Pons (tissue), 1 donor: Measurements from ENCODE around the gene PSMB9.
"Not testable (repeated sequence)": the region's sequence is repeated elsewhere in the genome, so short reads cannot be mapped to it uniquely, and the experiment has no call there.

Experiments
- DNase-seq: peaks from one replicate; pipeline ENCODE4 v3.0.0-alpha.2; 2016; ENCODE audit warnings: low spot score

The PSMB9 gene

GRCh38 chr6:32853541-32854375 lies at the start of gene PSMB9, which contains the start of gene TAP1:
Gene PSMB9, plus strand, starts transcription at chr6:32854192. Its CDS starts 38 bp downstream, at chr6:32854230.
Gene TAP1, minus strand, starts transcription at chr6:32853704. Its CDS starts 68 bp downstream, at chr6:32853636.
- peak; percentile 97 for DNase-seq

- not testable (repeated sequence) for DNase-seq
Observed at GRCh38 chr6:32805404-32805803, 48.6 kb upstream of the PSMB9 start.

GRCh38 chr6:32807020-32807580 lies 46.9 kb upstream of the PSMB9 start:
- no peak for DNase-seq

GRCh38 chr6:32809171-32809570 lies 44.8 kb upstream of the PSMB9 start:
- no peak for DNase-seq

GRCh38 chr6:32814145-32814544 lies 39.8 kb upstream of the PSMB9 start:
- DNase-seq = no peak

GRCh38 chr6:32815115-32815514 lies 38.9 kb upstream of the PSMB9 start:
- no peak for DNase-seq

- DNase-seq = no peak
Observed at GRCh38 chr6:32815996-32816395, 38.0 kb upstream of the PSMB9 start.

- DNase-seq = peak; percentile 75
Observed at GRCh38 chr6:32816746-32817204, 37.2 kb upstream of the PSMB9 start, which contains the start of gene HLA-DOB. Gene HLA-DOB, minus strand, starts transcription at chr6:32817002. Its CDS starts 51 bp downstream, at chr6:32816951.

GRCh38 chr6:32818867-32819266 lies 35.1 kb upstream of the PSMB9 start:
- no peak for DNase-seq

GRCh38 chr6:32819729-32820128 lies 34.3 kb upstream of the PSMB9 start:
- DNase-seq = no peak

- DNase-seq = peak; percentile 65
Observed at GRCh38 chr6:32825966-32826365, 28.0 kb upstream of the PSMB9 start.

- DNase-seq = no peak
Observed at GRCh38 chr6:32827025-32827424, 27.0 kb upstream of the PSMB9 start.

- DNase-seq = no peak
Observed at GRCh38 chr6:32829495-32829894, 24.5 kb upstream of the PSMB9 start.

- DNase-seq = no peak
Observed at GRCh38 chr6:32830017-32830416, 24.0 kb upstream of the PSMB9 start.

- DNase-seq = no peak
Observed at GRCh38 chr6:32830936-32831335, 23.1 kb upstream of the PSMB9 start.

- no peak for DNase-seq
Observed at GRCh38 chr6:32832535-32832934, 21.5 kb upstream of the PSMB9 start.

GRCh38 chr6:32833664-32834063 lies 20.3 kb upstream of the PSMB9 start:
- DNase-seq = no peak

GRCh38 chr6:32835167-32835893 lies 18.7 kb upstream of the PSMB9 start:
- no peak for DNase-seq

- no peak for DNase-seq
Observed at GRCh38 chr6:32836873-32837272, 17.1 kb upstream of the PSMB9 start.

- DNase-seq = no peak
Observed at GRCh38 chr6:32837651-32838113, 16.3 kb upstream of the PSMB9 start.

- peak; percentile 92 for DNase-seq
Observed at GRCh38 chr6:32838114-32838958, 15.7 kb upstream of the PSMB9 start, which contains the start of gene TAP2. Gene TAP2, minus strand, starts transcription at chr6:32838739. Its CDS starts 506 bp downstream, at chr6:32838233.
